ENCODE data around the gene SH3GL1. TPM values are rescaled to one million over a fixed set of nuclear protein-coding genes. Genes with fewer than 3 reads are reported as not detected.
A peak's percentile ranks its signal among the peaks of the same experiment; 100 is the strongest.
"Not testable (repeated sequence)": the region's sequence is repeated elsewhere in the genome, so short reads cannot be mapped to it uniquely, and the experiment has no call there.

The SH3GL1 gene
- total and polyA plus RNA-seq, 10 of the 15 experiments (the other 5 are each of a cell fraction or from before 2014, with no cell fraction given): 0.93 to 47.4 (median 28.4) TPM

GRCh38 chr19:4328991-4329681, 71.2 kb downstream of the SH3GL1 start:
- H3K79me2 ChIP-seq (ENCODE audit: control insufficient read depth, insufficient read depth, low read length); CTCF ChIA-PET; H4K20me1 ChIP-seq (ENCODE audit: control insufficient read depth, insufficient read depth); H3K36me3 ChIP-seq (ENCODE audit: control insufficient read depth in 2 of 2, insufficient read depth in 2 of 2, low read length in 1 of 2); H3K9me3 ChIP-seq (replicated peaks; ENCODE audit: control insufficient read depth, insufficient read depth, low read length); SMC1A ChIA-PET (ENCODE audit: uncharacterized antibody, unreplicated experiment); H3K4me1 ChIP-seq (ENCODE audit: control insufficient read depth, insufficient read depth, low read length); BruUV-seq (replicated peaks); in situ Hi-C loops (cut with MboI); FAIRE-seq; POLR2A ChIA-PET; intact Hi-C loops (cut with micrococcal nuclease; ENCODE audit: unreplicated experiment); RAD21 ChIA-PET (ENCODE audit: unreplicated experiment); H3K27me3 ChIP-seq (replicated peaks in 1 of 2; ENCODE audit: control insufficient read depth in 2 of 2, insufficient read depth in 2 of 2, low read length in 1 of 2); H3K27ac ChIP-seq (ENCODE audit: control insufficient read depth, insufficient read depth); DNase-seq (ENCODE audit: low read depth, low spot score): not testable (repeated sequence)
- WGBS (ENCODE audit: insufficient coverage, insufficient replicate concordance, low lambda C conversion rate, missing lambda C conversion rate): 35% methylated on average over 35 of the region's 35 CpGs
- peak; percentile 68 for ATAC-seq
- peak overlapping the region; percentile 75 for H3K4me3 ChIP-seq
- peak overlapping the region; percentile 40; the same call in 1 of the 2 replicates for H2AFZ ChIP-seq (ENCODE audit: control insufficient read depth, low read depth, low read length)
- H3K4me2 ChIP-seq (ENCODE audit: control insufficient read depth, insufficient read depth): peak overlapping the region; percentile 31
- H3K9ac ChIP-seq (ENCODE audit: control insufficient read depth, insufficient read depth, low read length): peak overlapping the region; percentile 55

- POLR2A ChIA-PET: interaction anchor here (1.0 kb wide), 2 partner anchors 14 to 74 kb away, joined by 3 to 17 read pairs; partner anchors contain the start of genes CHAF1A and MPND
- DNase-seq (ENCODE audit: low read depth, low spot score) (peak; percentile 75), FAIRE-seq (peak; percentile 89), ATAC-seq (peak; percentile 92)
- H3K27me3 ChIP-seq (replicated peaks in 1 of 2; ENCODE audit: control insufficient read depth in 2 of 2, insufficient read depth in 2 of 2, low read length in 1 of 2): no peaks in the 10 kb centered on the region
- in situ Hi-C loops (cut with MboI) (no loop called here), intact Hi-C loops (cut with micrococcal nuclease; ENCODE audit: unreplicated experiment) (no loop called here)
- H3K4me3 ChIP-seq: peak overlapping the region; percentile 75
- H3K4me2 ChIP-seq (ENCODE audit: control insufficient read depth, insufficient read depth): peak overlapping the region; percentile 75; the same call in 1 of the 2 replicates
- no peaks in the 10 kb centered on the region for H4K20me1 ChIP-seq (ENCODE audit: control insufficient read depth, insufficient read depth)
- CTCF ChIA-PET: interaction anchor here (0.7 to 1.2 kb wide), 3 partner anchors 15 to 65 kb away, joined by 3 to 5 read pairs (median 5); partner anchors contain the start of gene MPND
- no peaks in the 10 kb centered on the region; the same call in 1 of the 2 replicates for H3K79me2 ChIP-seq (ENCODE audit: control insufficient read depth, insufficient read depth, low read length)
- H3K4me1 ChIP-seq (ENCODE audit: control insufficient read depth, insufficient read depth, low read length): peaks cover 8% of the 10 kb centered on the region; the same call in 1 of the 2 replicates
- no peaks in the 10 kb centered on the region for H3K36me3 ChIP-seq (ENCODE audit: control insufficient read depth in 2 of 2, insufficient read depth in 2 of 2, low read length in 1 of 2)
- BruUV-seq (replicated peaks): no TSS peak
- H3K27ac ChIP-seq (ENCODE audit: control insufficient read depth, insufficient read depth): no peak overlapping the region
- 6% methylated on average over 32 of the region's 49 CpGs for WGBS (ENCODE audit: insufficient coverage, insufficient replicate concordance, low lambda C conversion rate, missing lambda C conversion rate)
- peak overlapping the region; percentile 40 for H2AFZ ChIP-seq (ENCODE audit: control insufficient read depth, low read depth, low read length)
- SMC1A ChIA-PET (ENCODE audit: uncharacterized antibody, unreplicated experiment): interaction anchor here (0.5 kb wide), 1 partner anchor 15 kb away, joined by 3 read pairs; the partner anchor contains the start of gene MPND
- no peaks in the 10 kb centered on the region; the same call in 2 of the 3 replicates for H3K9me3 ChIP-seq (replicated peaks; ENCODE audit: control insufficient read depth, insufficient read depth, low read length)
- RAD21 ChIA-PET (ENCODE audit: unreplicated experiment): interaction anchor here (0.8 to 1.0 kb wide), 4 partner anchors 10 to 96 kb away, joined by 3 to 12 read pairs (median 4); partner anchors contain the start of genes CHAF1A, MPND and STAP2
- peak overlapping the region; percentile 55 for H3K9ac ChIP-seq (ENCODE audit: control insufficient read depth, insufficient read depth, low read length)
- TF ChIP-seq ZNF687 (IDR thresholded peaks at IDR 0.05): peak; percentile 72
- TF ChIP-seq SIN3A (IDR thresholded peaks at IDR 0.05; ENCODE audit: low read depth, low read length): no peak
- no peak for TF ChIP-seq MLLT1 (IDR thresholded peaks at IDR 0.05)
- peak; percentile 60 for TF ChIP-seq NRF1 (conservative IDR thresholded peaks at IDR 0.05; ENCODE audit: low read depth, low read length)
- TF ChIP-seq SREBF2 (IDR thresholded peaks at IDR 0.05; ENCODE audit: low read length): no peak
- no peak for TF ChIP-seq CBX5 (IDR thresholded peaks at IDR 0.05; ENCODE audit: low read depth)
- no peak for TF ChIP-seq NFIC (IDR thresholded peaks at IDR 0.05; ENCODE audit: low read depth, low read length)
- TF ChIP-seq MAX (IDR thresholded peaks at IDR 0.05; ENCODE audit: low read depth, low read length): peak; percentile 80
Measured at GRCh38 chr19:4328243-4328990, 71.9 kb downstream of the SH3GL1 start.
